Measurements from ENCODE around the gene CCDC78. TPM values are rescaled to one million over a fixed set of nuclear protein-coding genes. Genes with fewer than 3 reads are reported as not detected.

Gene CCDC78
- total RNA-seq, 1 experiment from 2014 or later: 22.9 TPM

DNA sequence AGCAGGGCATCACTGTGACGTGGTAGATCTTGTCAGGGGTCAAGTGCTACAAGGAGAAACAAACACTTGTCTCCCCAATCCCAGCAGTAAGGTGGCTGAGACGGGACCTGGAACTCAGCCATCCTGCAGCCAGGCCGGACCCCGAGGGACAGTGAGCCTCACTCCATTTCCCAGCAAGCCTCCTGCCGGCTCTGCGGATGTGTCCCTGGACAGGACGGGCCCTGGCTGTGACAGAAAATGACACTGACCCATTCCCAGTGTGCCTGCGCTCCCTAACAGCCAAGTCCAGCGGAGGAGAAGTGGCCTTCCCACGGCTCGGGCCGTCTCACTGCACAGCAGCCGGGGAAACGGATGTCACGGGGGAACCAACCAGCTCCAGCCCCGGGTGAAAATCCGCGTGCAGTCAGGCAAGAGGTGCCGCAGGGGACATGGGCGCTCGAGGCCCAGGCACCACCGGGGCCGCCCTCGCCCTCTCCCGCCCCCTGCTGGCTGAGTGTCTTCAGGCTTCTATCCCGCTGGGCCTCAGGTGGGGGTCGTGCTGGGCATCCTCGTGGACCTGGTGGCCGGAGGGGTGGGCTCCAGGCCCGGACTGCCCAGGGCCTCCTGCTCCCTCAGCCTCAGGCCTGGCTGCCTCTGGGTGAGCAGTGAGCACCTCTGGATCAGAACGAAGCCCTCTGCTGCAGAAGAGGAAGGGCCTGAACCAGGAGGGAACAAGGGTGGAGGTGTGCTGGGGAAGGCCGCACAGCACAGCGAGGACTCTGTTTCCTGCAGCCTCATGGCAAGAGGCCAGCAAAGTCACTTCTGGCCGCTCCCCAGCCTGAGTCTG lies 7.4 kb upstream of the CCDC78 start:
- peak overlapping the region; percentile 26; the same call in 1 of the 2 replicates for H3K27ac ChIP-seq (ENCODE audit: low read depth, low read length)
- no peak overlapping the region for H3K4me2 ChIP-seq (ENCODE audit: low read length)
- H3K36me3 ChIP-seq (ENCODE audit: control insufficient read depth in 1 of 2, insufficient read depth in 2 of 2, low read length in 2 of 2): peaks cover 6 to 18% of the 10 kb centered on the region in 2 experiments
- POLR2A ChIA-PET: no interaction called here
- BruUV-seq (replicated peaks): no TSS peak
- H3K9me2 ChIP-seq (ENCODE audit: insufficient read depth): no peaks in the 10 kb centered on the region
- TF ChIP-seq SP1 (IDR thresholded peaks at IDR 0.05; ENCODE audit: low read depth): no peak
- TF ChIP-seq, protein P1, sequence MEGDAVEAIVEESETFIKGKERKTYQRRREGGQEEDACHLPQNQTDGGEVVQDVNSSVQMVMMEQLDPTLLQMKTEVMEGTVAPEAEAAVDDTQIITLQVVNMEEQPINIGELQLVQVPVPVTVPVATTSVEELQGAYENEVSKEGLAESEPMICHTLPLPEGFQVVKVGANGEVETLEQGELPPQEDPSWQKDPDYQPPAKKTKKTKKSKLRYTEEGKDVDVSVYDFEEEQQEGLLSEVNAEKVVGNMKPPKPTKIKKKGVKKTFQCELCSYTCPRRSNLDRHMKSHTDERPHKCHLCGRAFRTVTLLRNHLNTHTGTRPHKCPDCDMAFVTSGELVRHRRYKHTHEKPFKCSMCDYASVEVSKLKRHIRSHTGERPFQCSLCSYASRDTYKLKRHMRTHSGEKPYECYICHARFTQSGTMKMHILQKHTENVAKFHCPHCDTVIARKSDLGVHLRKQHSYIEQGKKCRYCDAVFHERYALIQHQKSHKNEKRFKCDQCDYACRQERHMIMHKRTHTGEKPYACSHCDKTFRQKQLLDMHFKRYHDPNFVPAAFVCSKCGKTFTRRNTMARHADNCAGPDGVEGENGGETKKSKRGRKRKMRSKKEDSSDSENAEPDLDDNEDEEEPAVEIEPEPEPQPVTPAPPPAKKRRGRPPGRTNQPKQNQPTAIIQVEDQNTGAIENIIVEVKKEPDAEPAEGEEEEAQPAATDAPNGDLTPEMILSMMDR (IDR thresholded peaks at IDR 0.05 in 2 of 3, conservative IDR thresholded peaks at IDR 0.05 in 1 of 3; ENCODE audit: borderline replicate concordance in 1 of 3, insufficient read depth in 1 of 3, low read depth in 2 of 3, low read length in 2 of 3): peak in 2 of 3 experiments; percentile 40 to 48; a peak in 4 of 6 replicates
- H3K27me3 ChIP-seq (ENCODE audit: insufficient read depth, low read length): no peaks in the 10 kb centered on the region
- CTCF ChIA-PET: no interaction called here
- H3K4me1 ChIP-seq (ENCODE audit: control insufficient read depth in 1 of 2, insufficient read depth in 2 of 2, low read length in 2 of 2): peaks cover 0 to 10% of the 10 kb centered on the region in 2 experiments; a peak in 3 of 4 replicates
- intact Hi-C loops (cut with micrococcal nuclease): no loop called here
- H3K79me2 ChIP-seq (ENCODE audit: insufficient read depth, low read length): peaks cover 13% of the 10 kb centered on the region; the same call in 1 of the 2 replicates
- no peak for DNase-seq (ENCODE audit: low read depth, low spot score)
- no peaks in the 10 kb centered on the region for H3K9me3 ChIP-seq (ENCODE audit: control insufficient read depth in 1 of 2, insufficient read depth in 1 of 2, low read depth in 1 of 2, low read length in 2 of 2)
- RAD21 ChIA-PET (ENCODE audit: low non-redundant PET in 1 of 2, low total read pairs in 2 of 2, uncharacterized antibody in 2 of 2, unreplicated experiment in 2 of 2): no interaction called here
- no peak for ATAC-seq
- H3K9ac ChIP-seq (ENCODE audit: low read length): no peak overlapping the region
- no peaks in the 10 kb centered on the region for H4K20me1 ChIP-seq (ENCODE audit: insufficient read depth)
- H3K4me3 ChIP-seq (replicated peaks in 1 of 2; ENCODE audit: low read depth in 1 of 2, low read length in 2 of 2): no peak overlapping the region
- H2AFZ ChIP-seq (ENCODE audit: low read depth, low read length, poor library complexity, severe bottlenecking): no peak overlapping the region

GRCh38 chr16:732936-733335 lies 6.7 kb upstream of the CCDC78 start:
- intact Hi-C loops (cut with micrococcal nuclease): no loop called here
- BruUV-seq (replicated peaks): no TSS peak
- POLR2A ChIA-PET: interaction anchor here (0.6 to 1.4 kb wide), 2 partner anchors 8 to 14 kb away, joined by 3 read pairs; partner anchors contain the start of gene CIAO3

More at GRCh38 chr16:732936-733335, 6.7 kb upstream of the CCDC78 start:
- no peak overlapping the region for H3K4me2 ChIP-seq (ENCODE audit: low read length)
- no peak overlapping the region for H2AFZ ChIP-seq (ENCODE audit: low read depth, low read length, poor library complexity, severe bottlenecking)
- RAD21 ChIA-PET (ENCODE audit: low non-redundant PET in 1 of 2, low total read pairs in 2 of 2, uncharacterized antibody in 2 of 2, unreplicated experiment in 2 of 2): interaction anchor here in 1 of 2 experiments (0.6 kb wide), 1 partner anchor 99 kb away, joined by 3 read pairs; no protein-coding TSS in a partner anchor
- 0 out of 2 replicates have a peak overlapping the region, but pooled peaks have one; percentile 11 for H3K27ac ChIP-seq (ENCODE audit: low read depth, low read length)
- no peaks in the 10 kb centered on the region for H3K9me3 ChIP-seq (ENCODE audit: control insufficient read depth in 1 of 2, insufficient read depth in 1 of 2, low read depth in 1 of 2, low read length in 2 of 2)
- H3K4me1 ChIP-seq (ENCODE audit: control insufficient read depth in 1 of 2, insufficient read depth in 2 of 2, low read length in 2 of 2): peaks cover 0 to 13% of the 10 kb centered on the region in 2 experiments; a peak in 3 of 4 replicates
- no peaks in the 10 kb centered on the region for H3K27me3 ChIP-seq (ENCODE audit: insufficient read depth, low read length)
- H3K9me2 ChIP-seq (ENCODE audit: insufficient read depth): no peaks in the 10 kb centered on the region
- peaks cover 15% of the 10 kb centered on the region; the same call in 1 of the 2 replicates for H3K79me2 ChIP-seq (ENCODE audit: insufficient read depth, low read length)
- peaks cover 6 to 16% of the 10 kb centered on the region in 2 experiments for H3K36me3 ChIP-seq (ENCODE audit: control insufficient read depth in 1 of 2, insufficient read depth in 2 of 2, low read length in 2 of 2)
- TF ChIP-seq, protein P1 (IDR thresholded peaks at IDR 0.05 in 2 of 3, conservative IDR thresholded peaks at IDR 0.05 in 1 of 3; ENCODE audit: borderline replicate concordance in 1 of 3, insufficient read depth in 1 of 3, low read depth in 2 of 3, low read length in 2 of 3): peak in 2 of 3 experiments; percentile 38 to 44; a peak in 3 of 6 replicates
- no peak for TF ChIP-seq POLR2AphosphoS5 (IDR thresholded peaks at IDR 0.05; ENCODE audit: low read depth, low read length)
- no peak overlapping the region for H3K4me3 ChIP-seq (replicated peaks in 1 of 2; ENCODE audit: low read depth in 1 of 2, low read length in 2 of 2)
- no peak overlapping the region for H3K9ac ChIP-seq (ENCODE audit: low read length)
- ATAC-seq (no peak), DNase-seq (ENCODE audit: low read depth, low spot score) (no peak)
- no peaks in the 10 kb centered on the region for H4K20me1 ChIP-seq (ENCODE audit: insufficient read depth)
- CTCF ChIA-PET: no interaction called here

Data from HCT116 (cell line).